BJ (cell line): ENCODE data around the gene CFAP410. TPM values are rescaled to one million over a fixed set of nuclear protein-coding genes. Genes with fewer than 3 reads are reported as not detected.

ENCODE experiments used
- CTCF ChIA-PET: fragments of 350-600 bp; formaldehyde crosslinking; extraction: SDS; loops from one replicate; lab custom pipeline; 2021; ENCODE audit warnings: antibody characterized with exemption, inconsistent platforms; lab: Yijun Ruan, JAX
- POLR2A ChIA-PET: fragments of 300-600 bp; sonication (Branson Sonifier 250); formaldehyde crosslinking; extraction: SDS; loops from one replicate; lab custom pipeline; 2021; ENCODE audit warnings: antibody characterized with exemption; lab: Charles Lee
- DNase-seq: peaks from one replicate; pipeline ENCODE4 v3.0.0-alpha.2; 2011; ENCODE audit warnings: low read depth
- H3K27me3 ChIP-seq: 2 replicates; pipeline ENCODE4 v1.6.0; 2011; ENCODE audit warnings: low read length; ENCODE audit not compliant: control insufficient read depth, insufficient read depth
- H3K36me3 ChIP-seq: 2 replicates; pipeline ENCODE4 v1.5.1; 2011; ENCODE audit warnings: low read length; ENCODE audit not compliant: control insufficient read depth, insufficient read depth
- H3K4me3 ChIP-seq: 2 replicates; pipeline ENCODE4 v1.5.1; 2011; ENCODE audit warnings: low read depth, mild to moderate bottlenecking, control low read depth, low read length
- polyA plus RNA-seq: library from polyadenylated mRNA; depleted of rRNA; stranded (reverse); fragments of >200 nt; gene quantifications from 2 replicates; pipeline ENCODE4 v1.2.3, GENCODE V29; 2011
- TF ChIP-seq, protein P1 (sequence below): IDR thresholded peaks from 2 replicates; pipeline ENCODE4 v1.5.1; 2011; ENCODE audit warnings: low read depth, mild to moderate bottlenecking, control low read depth, inconsistent platforms, low read length, moderate library complexity; ENCODE audit not compliant: insufficient read depth

The CFAP410 gene
- polyA plus RNA-seq, 1 experiment: 13.5 TPM

DNA sequence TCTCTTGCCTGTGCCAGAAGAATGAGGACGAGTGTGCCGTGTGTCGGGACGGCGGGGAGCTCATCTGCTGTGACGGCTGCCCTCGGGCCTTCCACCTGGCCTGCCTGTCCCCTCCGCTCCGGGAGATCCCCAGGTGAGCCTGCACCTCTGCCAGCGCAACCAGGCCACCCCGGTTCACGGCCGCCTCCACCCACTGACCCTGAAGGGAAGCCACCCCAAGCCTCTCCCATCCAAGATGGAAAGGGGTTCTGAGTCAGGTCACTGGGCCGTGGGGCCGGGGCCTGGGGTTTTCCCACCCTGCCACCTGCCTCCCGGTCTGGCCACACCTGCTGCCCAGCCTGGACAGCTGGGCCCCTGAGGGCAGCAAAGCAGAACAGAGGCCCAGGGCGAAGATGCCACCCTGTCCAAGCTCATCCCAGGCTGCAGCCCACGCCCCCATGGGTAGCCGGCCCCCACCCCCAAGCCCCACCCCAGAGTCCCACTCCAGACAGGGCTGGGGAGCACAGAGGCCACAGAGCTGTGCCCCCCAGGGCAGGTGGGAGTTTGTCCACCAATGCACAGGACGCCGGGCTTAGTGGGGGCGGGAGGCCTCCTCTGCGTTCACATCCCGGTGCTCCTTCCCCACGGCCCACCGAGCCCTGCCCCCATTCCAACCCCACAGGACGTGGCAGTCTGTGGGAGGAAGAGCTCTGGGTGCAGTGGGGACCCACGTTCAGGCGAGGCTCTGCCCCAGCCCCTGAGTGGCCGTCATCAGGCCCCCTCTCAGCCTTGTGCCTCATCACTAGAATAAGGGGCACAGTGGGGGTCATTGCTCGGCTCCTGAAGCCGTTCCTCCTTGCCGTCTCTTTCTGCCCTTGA is 47.9 kb downstream of the CFAP410 start:
- TF ChIP-seq, protein P1, sequence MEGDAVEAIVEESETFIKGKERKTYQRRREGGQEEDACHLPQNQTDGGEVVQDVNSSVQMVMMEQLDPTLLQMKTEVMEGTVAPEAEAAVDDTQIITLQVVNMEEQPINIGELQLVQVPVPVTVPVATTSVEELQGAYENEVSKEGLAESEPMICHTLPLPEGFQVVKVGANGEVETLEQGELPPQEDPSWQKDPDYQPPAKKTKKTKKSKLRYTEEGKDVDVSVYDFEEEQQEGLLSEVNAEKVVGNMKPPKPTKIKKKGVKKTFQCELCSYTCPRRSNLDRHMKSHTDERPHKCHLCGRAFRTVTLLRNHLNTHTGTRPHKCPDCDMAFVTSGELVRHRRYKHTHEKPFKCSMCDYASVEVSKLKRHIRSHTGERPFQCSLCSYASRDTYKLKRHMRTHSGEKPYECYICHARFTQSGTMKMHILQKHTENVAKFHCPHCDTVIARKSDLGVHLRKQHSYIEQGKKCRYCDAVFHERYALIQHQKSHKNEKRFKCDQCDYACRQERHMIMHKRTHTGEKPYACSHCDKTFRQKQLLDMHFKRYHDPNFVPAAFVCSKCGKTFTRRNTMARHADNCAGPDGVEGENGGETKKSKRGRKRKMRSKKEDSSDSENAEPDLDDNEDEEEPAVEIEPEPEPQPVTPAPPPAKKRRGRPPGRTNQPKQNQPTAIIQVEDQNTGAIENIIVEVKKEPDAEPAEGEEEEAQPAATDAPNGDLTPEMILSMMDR: no peak
- Histone ChIP-seq H3K4me3 (no peak overlapping the region), H3K36me3 (no peaks in the 10 kb centered on the region), H3K27me3 (peaks cover 1% of the 10 kb centered on the region)
- ChIA-PET POLR2A (no interaction called here), CTCF (no interaction called here)
- DNase-seq: no peak

DNA sequence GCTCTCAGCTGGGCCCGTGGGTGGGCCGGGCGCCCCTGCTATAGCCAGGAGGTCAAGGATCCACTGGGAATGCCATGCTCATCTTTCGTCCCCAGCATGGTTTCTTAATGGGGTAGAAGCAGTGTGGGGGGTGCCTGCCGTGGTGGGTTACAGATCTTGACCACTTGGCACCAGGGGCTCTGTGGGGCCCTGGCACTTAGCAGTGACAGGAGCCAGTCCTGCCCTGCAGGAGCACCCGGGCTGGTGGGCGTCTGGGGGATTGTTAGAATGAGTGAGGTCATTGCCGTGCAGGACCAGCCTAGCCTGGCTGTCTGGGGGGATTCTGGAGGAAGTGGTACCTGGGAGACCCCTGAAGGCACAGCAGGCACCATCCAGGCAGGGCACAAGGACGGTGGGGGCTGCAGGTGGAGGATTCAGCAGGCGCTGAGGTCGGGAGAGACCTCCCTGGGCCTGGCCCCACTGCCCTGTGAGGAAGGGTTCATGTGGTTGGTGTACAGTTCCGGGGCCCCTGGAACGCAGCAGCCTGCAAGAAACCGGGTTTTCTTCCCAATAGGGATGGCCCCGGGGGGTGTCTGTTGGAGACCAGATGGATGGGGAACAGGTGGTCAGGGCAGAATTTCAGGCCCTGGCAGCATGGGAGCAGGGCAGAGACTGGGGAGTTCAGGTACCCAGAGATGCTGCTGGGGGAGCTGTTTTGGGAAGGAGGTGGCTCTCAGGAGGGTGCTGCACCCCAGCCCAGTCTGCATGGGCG is 48.7 kb downstream of the CFAP410 start:
- Histone ChIP-seq H3K27me3 (peaks cover 1% of the 10 kb centered on the region), H3K4me3 (no peak overlapping the region), H3K36me3 (no peaks in the 10 kb centered on the region)
- ChIA-PET CTCF (no interaction called here), POLR2A (no interaction called here)
- no peak for DNase-seq
- TF ChIP-seq, protein P1: no peak

DNA sequence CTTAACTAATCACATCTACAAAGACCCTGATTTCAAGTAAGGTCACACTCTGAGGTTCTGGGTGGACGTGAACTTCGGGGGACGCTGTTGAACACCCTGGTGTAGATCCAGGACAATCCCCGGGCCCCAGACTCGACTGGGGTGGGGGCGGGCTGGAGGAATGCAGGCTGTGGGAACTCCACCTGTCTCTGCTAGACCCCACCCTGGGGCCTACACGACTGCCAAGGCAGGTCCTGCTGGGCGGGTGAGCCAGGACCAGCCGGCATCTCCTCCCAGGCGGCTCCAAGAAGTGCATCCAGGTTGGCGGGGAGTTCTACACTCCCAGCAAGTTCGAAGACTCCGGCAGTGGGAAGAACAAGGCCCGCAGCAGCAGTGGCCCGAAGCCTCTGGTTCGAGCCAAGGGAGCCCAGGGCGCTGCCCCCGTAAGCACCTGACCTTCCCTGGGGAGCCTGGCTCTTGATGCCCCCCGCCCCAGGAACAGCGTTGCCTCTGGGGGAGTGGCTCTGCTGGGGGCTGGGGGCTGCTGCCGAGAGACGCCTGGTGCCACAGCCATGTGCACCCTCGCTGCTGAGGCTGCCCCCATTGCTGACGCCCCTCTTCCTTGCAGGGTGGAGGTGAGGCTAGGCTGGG is 49.7 kb downstream of the CFAP410 start:
- no peaks in the 10 kb centered on the region for H3K36me3 ChIP-seq
- POLR2A ChIA-PET: no interaction called here

DNA sequence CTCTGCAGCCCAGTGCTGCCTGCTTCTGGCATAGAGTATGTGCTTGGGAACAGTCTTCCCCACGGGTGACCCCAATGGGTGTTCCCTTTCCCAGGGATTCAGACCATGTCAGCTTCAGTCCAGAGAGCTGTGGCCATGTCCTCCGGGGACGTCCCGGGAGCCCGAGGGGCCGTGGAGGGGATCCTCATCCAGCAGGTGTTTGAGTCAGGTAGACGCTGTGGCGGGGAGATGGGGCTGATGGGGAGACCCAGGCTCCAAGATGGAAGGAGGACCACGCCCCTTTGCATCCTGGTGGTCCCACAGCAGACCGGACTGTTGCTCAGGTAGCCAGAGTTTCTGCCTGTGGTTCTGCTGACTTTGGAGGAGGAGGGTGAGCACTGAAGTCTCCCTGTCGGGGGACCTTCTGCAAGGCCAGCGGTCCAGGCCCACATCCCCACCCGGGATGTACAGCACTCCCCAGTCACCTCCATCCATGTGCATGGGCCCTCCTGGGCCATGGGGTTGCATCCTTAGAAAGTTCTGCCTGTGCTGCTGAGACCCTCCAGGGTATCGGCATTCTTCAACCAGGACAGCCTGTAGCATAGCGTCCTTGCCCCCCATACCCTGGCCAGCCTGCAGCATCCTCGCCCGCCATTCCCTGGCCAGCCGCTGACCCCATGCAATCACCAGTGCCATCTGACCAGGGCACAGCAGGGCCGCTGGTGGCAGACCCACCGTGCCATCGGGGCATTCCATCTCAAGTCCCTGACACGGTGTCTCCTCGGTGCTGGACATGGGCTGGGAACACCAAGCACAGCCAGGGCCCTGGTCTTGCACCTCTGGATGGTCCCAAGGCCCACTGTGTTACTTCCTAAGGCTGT is 50.7 kb downstream of the CFAP410 start:
- CTCF ChIA-PET: interaction anchor here (2.0 kb wide), 1 partner anchor 9 kb away, joined by 9 read pairs; no protein-coding TSS in a partner anchor
- DNase-seq: no peak
- no peak overlapping the region for H3K4me3 ChIP-seq
- no peaks in the 10 kb centered on the region for H3K36me3 ChIP-seq
- TF ChIP-seq, protein P1: no peak
- peaks cover 1% of the 10 kb centered on the region for H3K27me3 ChIP-seq
- POLR2A ChIA-PET: no interaction called here

More for the DNA sequence above, 49.7 kb downstream of the CFAP410 start:
- DNase-seq: no peak
- H3K27me3 ChIP-seq: peaks cover 1% of the 10 kb centered on the region
- TF ChIP-seq, protein P1: no peak
- CTCF ChIA-PET: no interaction called here
- no peak overlapping the region for H3K4me3 ChIP-seq
